H1 (cell line): ENCODE results near the gene DRAM1. TPM values are rescaled to one million over a fixed set of nuclear protein-coding genes. Genes with fewer than 3 reads are reported as not detected.

Source experiments
- polyA plus RNA-seq, 7 experiments: library from polyadenylated mRNA; depleted of rRNA in 3 of 7; stranded (reverse) in 5 of 7; unstranded in 2 of 7; fragments of >200 nt in 5 of 7; fragments of 200-250 nt in 2 of 7; gene quantifications; 1 replicate in 5 of 7; 2 replicates in 1 of 7; 4 replicates in 1 of 7; pipeline versions ENCODE4 v1.2.1 to v1.2.3, GENCODE V29; 2011 to 2013; ENCODE audit warnings: missing spikeins in 2 of 7, mixed read lengths in 2 of 7
- total RNA-seq: library from RNA; stranded (reverse); fragmentation: NEBNext Ultra II Directional; extraction: Animal tissue kit (Norgen Biotek cat#: 25700); gene quantifications from 2 replicates; pipeline ENCODE4 v1.2.1, GENCODE V29; 2021
- TF ChIP-seq, protein P1 (sequence below): fragments of 300-600 bp; sonication (generic); IDR thresholded peaks from 2 replicates; pipeline ENCODE4 v1.7.1; 2012; ENCODE audit warnings: low read length, moderate library complexity, mild to moderate bottlenecking, inconsistent platforms; ENCODE audit not compliant: insufficient replicate concordance

DRAM1 gene
- total and polyA plus RNA-seq, 2 of the 8 experiments (the other 6 are each of a cell fraction or from before 2014, with no cell fraction given): 4.6 to 6.2 TPM

DNA sequence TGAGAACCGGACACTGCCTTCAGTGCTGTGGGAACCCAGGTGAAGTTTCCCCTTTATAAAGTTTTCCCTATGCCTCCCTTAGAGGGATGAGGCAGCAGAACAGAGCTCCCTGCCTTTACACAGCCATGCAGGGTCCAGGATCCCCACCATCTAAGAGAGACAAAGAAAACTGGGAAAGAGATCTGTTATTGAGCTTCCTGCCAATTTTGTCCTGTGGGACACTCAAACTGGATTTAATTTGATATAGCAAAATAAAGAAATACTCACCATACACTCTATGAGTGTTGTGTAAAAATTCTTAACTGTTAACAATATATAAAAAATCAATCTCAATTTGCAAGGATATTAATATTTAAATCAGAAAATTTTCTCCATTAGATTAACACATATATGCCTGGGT lies 69.9 kb downstream of the DRAM1 start (continued):
- TF ChIP-seq, protein P1, sequence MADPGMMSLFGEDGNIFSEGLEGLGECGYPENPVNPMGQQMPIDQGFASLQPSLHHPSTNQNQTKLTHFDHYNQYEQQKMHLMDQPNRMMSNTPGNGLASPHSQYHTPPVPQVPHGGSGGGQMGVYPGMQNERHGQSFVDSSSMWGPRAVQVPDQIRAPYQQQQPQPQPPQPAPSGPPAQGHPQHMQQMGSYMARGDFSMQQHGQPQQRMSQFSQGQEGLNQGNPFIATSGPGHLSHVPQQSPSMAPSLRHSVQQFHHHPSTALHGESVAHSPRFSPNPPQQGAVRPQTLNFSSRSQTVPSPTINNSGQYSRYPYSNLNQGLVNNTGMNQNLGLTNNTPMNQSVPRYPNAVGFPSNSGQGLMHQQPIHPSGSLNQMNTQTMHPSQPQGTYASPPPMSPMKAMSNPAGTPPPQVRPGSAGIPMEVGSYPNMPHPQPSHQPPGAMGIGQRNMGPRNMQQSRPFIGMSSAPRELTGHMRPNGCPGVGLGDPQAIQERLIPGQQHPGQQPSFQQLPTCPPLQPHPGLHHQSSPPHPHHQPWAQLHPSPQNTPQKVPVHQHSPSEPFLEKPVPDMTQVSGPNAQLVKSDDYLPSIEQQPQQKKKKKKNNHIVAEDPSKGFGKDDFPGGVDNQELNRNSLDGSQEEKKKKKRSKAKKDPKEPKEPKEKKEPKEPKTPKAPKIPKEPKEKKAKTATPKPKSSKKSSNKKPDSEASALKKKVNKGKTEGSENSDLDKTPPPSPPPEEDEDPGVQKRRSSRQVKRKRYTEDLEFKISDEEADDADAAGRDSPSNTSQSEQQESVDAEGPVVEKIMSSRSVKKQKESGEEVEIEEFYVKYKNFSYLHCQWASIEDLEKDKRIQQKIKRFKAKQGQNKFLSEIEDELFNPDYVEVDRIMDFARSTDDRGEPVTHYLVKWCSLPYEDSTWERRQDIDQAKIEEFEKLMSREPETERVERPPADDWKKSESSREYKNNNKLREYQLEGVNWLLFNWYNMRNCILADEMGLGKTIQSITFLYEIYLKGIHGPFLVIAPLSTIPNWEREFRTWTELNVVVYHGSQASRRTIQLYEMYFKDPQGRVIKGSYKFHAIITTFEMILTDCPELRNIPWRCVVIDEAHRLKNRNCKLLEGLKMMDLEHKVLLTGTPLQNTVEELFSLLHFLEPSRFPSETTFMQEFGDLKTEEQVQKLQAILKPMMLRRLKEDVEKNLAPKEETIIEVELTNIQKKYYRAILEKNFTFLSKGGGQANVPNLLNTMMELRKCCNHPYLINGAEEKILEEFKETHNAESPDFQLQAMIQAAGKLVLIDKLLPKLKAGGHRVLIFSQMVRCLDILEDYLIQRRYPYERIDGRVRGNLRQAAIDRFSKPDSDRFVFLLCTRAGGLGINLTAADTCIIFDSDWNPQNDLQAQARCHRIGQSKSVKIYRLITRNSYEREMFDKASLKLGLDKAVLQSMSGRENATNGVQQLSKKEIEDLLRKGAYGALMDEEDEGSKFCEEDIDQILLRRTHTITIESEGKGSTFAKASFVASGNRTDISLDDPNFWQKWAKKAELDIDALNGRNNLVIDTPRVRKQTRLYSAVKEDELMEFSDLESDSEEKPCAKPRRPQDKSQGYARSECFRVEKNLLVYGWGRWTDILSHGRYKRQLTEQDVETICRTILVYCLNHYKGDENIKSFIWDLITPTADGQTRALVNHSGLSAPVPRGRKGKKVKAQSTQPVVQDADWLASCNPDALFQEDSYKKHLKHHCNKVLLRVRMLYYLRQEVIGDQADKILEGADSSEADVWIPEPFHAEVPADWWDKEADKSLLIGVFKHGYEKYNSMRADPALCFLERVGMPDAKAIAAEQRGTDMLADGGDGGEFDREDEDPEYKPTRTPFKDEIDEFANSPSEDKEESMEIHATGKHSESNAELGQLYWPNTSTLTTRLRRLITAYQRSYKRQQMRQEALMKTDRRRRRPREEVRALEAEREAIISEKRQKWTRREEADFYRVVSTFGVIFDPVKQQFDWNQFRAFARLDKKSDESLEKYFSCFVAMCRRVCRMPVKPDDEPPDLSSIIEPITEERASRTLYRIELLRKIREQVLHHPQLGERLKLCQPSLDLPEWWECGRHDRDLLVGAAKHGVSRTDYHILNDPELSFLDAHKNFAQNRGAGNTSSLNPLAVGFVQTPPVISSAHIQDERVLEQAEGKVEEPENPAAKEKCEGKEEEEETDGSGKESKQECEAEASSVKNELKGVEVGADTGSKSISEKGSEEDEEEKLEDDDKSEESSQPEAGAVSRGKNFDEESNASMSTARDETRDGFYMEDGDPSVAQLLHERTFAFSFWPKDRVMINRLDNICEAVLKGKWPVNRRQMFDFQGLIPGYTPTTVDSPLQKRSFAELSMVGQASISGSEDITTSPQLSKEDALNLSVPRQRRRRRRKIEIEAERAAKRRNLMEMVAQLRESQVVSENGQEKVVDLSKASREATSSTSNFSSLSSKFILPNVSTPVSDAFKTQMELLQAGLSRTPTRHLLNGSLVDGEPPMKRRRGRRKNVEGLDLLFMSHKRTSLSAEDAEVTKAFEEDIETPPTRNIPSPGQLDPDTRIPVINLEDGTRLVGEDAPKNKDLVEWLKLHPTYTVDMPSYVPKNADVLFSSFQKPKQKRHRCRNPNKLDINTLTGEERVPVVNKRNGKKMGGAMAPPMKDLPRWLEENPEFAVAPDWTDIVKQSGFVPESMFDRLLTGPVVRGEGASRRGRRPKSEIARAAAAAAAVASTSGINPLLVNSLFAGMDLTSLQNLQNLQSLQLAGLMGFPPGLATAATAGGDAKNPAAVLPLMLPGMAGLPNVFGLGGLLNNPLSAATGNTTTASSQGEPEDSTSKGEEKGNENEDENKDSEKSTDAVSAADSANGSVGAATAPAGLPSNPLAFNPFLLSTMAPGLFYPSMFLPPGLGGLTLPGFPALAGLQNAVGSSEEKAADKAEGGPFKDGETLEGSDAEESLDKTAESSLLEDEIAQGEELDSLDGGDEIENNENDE: no peak
